HG03039 (cell line): Measurements from ENCODE around the gene CHSY1.

Experiments
- ATAC-seq: cut with Tn5 transposase; IDR thresholded peaks from one replicate; pipeline ENCODE4 v1.9.1; 2021; ENCODE audit warnings: mild to moderate bottlenecking, moderate library complexity; ENCODE audit not compliant: unreplicated experiment

The CHSY1 gene

DNA sequence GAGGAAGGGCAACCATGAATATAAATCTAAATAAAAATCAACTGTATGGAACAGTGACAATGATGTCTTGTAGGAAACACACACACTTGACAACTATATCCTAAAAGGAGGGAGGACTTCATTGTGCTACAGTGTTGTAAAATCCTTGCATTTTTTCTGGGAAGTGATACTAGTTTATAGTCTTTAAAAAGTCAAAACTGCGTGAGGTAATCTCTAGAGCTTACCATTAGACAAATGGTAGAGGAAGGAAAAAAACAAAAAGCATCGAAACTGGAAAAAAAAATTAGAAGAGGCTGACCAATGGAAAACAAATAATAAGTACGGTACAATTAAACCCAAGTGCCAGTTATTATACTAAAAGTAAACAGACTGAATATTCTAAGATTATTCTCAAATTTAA is 38.7 kb downstream of the CHSY1 start:
- ATAC-seq = no peak

DNA sequence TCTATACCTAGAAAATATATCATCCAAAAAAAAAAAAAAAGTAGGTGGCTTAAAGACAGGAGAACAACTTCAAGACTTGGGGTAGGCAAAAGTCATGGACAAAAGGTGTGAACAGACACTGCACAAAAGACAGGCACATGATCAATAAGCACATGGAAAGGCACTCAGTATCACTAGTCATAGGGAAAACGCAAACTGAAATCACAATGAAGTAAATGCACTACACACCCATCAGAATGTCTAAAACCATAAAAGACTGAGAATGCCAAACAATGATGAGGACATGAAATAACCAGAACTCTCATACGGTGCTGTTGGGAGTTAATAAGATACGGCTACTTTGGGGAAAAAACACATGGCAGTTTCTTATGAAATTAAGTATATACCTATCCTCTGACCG is 40.0 kb downstream of the CHSY1 start:
- no peak for ATAC-seq

DNA sequence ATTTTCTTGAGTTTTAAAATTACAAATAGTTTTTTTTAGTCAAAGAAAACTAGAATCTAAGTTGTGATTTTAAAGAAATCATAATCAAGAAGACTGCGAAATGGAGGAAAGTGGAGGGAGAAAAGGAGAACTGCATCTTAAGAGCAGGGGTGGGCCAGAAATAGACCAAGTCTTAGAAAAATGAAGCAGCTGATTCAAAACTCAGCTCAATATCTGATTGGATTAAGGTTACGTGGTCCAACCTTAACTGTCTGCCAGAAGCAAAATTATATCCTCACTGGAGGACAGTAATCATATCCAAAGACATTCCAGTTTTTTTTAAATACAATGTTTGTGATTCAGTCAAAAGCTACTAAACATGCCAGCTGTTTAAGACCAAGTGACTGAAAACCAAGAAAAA is 41.4 kb downstream of the CHSY1 start:
- ATAC-seq = no peak

DNA sequence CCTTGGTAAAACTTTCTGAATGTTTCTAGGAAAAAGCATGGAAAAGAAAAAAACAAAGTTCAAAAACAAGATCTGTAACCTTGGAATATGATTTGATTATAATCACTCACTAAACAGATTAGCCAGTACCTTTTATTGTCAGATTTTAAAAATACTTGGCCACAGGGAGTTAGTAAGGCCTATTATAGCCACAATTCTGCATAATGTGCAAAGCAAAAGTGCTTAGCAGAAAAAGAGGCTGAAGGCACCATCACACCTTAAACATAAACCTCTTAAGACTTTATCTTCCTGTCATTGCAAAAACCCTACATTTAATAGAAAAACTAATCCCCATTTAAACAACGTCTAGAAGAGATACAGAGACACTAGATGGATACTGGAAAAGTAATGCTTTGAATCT is 41.8 kb downstream of the CHSY1 start:
- no peak for ATAC-seq

DNA sequence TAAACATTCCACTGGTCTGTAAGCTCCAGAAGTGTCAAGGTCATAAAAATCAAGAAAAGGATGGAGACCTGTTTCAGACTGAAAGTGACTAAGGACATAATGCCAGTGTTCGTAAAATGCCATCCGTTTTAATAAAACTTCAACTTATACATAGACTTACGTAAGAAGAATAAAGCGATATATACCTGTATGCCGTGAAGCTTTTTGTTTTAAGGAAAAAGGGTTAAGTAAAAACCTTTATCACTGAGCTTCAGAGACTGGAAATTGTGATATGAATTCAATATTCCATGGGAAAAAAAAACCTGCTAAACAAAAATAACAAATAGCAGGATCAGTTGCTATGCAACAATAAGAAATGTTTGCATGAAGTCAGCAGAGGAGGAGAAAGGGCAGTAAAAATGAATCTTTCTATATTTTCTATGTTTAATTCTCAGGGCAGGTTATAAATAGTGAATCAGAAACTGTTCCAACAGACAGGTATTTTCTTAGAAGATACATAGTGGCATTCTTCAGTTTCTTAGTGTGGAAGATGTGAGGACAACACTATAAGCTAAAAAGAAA is 42.5 kb downstream of the CHSY1 start:
- ATAC-seq = no peak

- ATAC-seq = no peak
Observed at GRCh38 chr15:101207867-101208288, 44.0 kb downstream of the CHSY1 start.

DNA sequence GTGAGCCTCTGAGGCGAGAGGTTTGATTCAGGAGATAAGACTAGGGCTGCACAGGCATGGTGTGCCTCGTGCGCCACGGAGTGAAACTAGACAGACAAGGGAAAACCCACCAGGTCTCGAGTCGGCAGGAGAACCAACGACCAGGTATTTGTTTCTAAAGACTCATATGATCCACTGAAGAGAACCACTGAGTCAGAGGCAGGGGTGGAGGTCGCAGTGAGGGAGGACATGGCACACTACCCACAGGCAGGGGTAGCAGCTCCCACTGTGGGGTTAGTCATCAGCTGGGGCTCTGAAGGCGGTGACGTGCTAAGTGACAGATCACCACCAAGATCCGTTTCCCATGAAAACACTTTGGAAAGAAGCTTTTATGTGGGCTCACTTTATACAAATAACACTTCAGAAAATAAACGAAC is 45.7 kb downstream of the CHSY1 start:
- ATAC-seq = no peak

DNA sequence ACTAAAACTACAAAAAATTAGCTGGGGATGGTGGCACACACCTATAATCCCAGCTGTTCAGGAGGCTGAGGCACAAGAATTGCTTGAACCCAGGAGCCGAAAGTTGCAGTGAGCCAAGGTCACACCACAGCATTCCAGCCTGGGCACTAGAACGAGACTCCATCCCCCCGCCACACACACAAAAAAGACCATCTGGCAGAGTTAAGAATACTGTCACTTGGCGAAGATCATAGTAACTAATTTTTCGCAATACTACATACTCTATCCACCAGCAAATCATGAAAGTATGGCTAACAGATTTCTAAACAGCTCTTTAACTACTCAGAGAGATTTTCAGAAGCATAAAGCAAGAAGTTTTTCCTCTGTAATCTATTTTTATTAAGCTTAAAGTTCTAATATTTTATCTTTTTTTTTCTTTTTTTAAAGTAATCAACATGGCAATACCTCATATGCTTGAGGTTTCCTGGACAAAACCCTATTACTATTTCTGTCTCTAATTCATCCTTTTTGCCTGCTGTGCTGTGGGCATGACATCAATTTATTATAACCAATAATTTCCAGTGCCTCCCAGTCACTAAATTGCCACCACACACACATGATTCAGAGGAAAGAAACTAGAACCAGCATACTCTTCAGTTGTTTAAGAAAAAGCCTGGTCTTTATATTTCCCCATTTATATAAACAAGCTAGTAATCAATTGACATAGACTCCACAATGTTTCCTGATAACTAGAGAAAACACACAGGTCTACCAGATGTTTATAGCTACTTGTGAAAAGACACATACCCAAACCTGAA is 46.9 kb downstream of the CHSY1 start:
- ATAC-seq = no peak

GRCh38 chr15:101203607-101204189 is 48.1 kb downstream of the CHSY1 start:
- ATAC-seq = no peak

- ATAC-seq = no peak
Observed at GRCh38 chr15:101203029-101203573, 48.7 kb downstream of the CHSY1 start.

DNA sequence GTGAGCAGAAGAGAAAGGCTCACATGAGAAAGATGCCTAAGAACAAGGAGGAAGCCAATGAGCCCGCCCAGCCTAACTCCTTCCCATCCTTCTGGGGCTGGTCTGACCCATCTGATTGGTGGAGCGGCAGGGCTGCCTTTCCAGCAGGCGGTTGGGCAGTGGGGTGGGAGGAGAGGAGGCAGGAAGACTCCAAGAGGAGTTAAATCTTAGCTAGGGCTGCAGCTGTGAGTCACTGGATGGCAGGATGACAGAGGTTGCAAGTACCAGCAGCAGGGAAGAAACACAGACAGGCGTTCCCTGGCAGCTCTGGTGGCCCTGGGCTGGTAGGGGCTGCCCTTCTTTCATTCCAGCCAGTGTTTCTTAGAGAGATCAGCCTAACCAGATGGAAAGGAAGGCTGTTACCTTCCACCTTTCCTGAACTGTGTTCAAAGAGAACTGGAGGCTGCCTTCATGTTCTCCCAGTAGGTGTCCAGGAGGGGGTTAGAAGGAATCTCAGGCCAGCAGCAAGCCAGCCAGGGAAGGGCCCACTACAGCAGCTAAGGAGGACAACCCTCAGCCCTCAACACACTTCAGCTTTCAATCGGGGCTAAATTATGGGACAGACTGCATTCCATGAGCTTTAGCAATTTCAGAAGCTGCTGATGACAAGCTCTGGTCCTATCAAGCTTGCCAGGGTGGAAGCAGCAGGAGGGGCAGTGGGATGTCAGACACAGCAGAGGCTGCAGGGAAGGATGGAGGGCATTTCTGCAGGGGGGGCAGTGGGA is 50.3 kb downstream of the CHSY1 start:
- no peak for ATAC-seq

- ATAC-seq = no peak
Observed at GRCh38 chr15:101200181-101200580, 51.7 kb downstream of the CHSY1 start.

DNA sequence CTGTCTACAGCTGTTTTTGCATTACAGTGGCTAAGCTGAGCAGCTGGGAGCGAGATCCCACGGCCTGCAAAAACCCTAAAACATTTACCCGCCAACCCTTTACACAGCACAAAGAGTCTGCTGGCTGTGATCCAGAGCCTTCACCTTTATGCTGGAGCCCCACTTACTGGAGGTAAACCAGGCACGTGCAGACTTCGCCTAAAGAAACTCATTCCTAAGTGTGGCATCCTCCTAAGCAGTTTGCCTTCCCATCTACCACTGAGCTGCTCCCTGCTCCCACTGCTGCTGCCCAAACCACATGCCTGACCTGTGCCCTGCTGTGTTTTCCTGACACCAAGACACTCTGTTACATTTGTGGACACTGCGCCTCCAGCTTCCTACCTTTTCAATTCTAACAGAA is 53.0 kb downstream of the CHSY1 start:
- no peak for ATAC-seq

- no peak for ATAC-seq
Observed at GRCh38 chr15:101198031-101198575, 53.7 kb downstream of the CHSY1 start.

GRCh38 chr15:101194546-101195125 is 57.2 kb downstream of the CHSY1 start:
- no peak for ATAC-seq

DNA sequence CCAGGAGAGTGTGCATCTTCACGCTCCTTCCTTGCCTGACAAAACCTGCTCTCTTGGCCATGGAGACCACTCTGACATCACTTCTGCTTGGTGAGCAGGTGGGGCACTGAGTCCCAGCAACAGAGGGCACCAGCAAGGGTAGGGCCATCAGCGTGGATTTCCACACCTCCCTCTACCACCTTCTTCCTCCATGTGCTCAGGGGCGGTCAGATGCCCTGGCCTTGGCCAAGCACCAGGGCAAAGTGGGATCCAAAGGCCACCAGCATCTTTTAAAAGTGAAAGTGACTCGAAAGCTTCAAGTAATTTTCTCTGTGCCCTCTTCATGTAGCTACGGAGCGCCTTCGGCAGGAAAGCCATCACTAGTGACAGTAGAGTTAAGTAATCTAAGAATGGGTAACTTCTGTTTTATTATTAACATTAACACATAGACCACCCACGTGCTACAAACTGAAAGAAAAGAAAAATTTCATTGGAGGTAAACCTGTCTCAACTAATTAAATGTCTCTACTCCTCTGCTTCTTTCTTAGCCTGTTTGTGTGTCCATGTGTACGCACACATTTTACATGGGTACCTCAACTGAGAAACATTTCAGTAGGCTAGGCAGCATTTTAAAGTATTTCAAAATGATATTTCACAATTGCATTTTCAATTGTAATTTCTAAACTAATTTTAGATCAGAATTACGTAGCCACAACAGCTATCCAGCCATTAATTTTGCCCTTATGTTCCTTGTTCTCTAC is 57.9 kb downstream of the CHSY1 start:
- ATAC-seq = no peak

- no peak for ATAC-seq
Observed at GRCh38 chr15:101193120-101193644, 58.7 kb downstream of the CHSY1 start.

- no peak for ATAC-seq
Observed at GRCh38 chr15:101192081-101192480, 59.8 kb downstream of the CHSY1 start.

GRCh38 chr15:101191242-101191641 is 60.6 kb downstream of the CHSY1 start:
- ATAC-seq = no peak
